Left lung (tissue), 10 donors: ENCODE data around the gene HSD11B1L. TPM values are rescaled to one million over a fixed set of nuclear protein-coding genes. Genes with fewer than 3 reads are reported as not detected.
"Not testable (repeated sequence)": the region's sequence is repeated elsewhere in the genome, so short reads cannot be mapped to it uniquely, and the experiment has no call there.

Experiments
- ATAC-seq: fragments of 200-7000 bp; cut with Tn5 transposase; one replicate; pipeline ENCODE4 v1.9.1; 2020; ENCODE audit warnings: moderate library complexity
- DNase-seq, 4 donors: peaks; one replicate each; pipeline ENCODE4 v3.0.0-alpha.2; 2013 to 2020
- H3K27ac ChIP-seq, 2 donors: fragments of 200-600 bp; sonication (generic) in 1 of 2; one replicate each; pipeline versions ENCODE4 v1.5.0 to v1.8.0; 2020 to 2021
- H3K27me3 ChIP-seq, 2 donors: fragments of 200-600 bp; sonication (generic) in 1 of 2; one replicate each; pipeline versions ENCODE4 v1.5.0 to v1.8.0; 2020 to 2021
- H3K36me3 ChIP-seq, 2 donors: fragments of 200-600 bp; sonication (generic) in 1 of 2; one replicate each; pipeline versions ENCODE4 v1.5.0 to v1.8.0; 2020 to 2021
- H3K4me1 ChIP-seq, 2 donors: fragments of 200-600 bp; one replicate each; pipeline ENCODE4 v1.8.0; 2021
- H3K4me3 ChIP-seq, 2 donors: fragments of 200-600 bp; sonication (generic) in 1 of 2; one replicate each; pipeline versions ENCODE4 v1.5.0 to v1.8.0; 2020 to 2021; ENCODE audit warnings: mild to moderate bottlenecking in 1 of 2
- H3K9me3 ChIP-seq, 2 donors: fragments of 200-600 bp; sonication (generic) in 1 of 2; one replicate each; pipeline versions ENCODE4 v1.5.0 to v1.8.0; 2020 to 2021
- intact Hi-C, 2 donors: fragments of 100-400 bp; cut with DNase I; formaldehyde crosslinking; loops; one replicate each; pipeline versions ENCODE4 v1.11.2 to v1.14.2; 2022
- polyA plus RNA-seq, 6 donors: library from polyadenylated mRNA; unstranded; fragments of 120-200 nt; gene quantifications; one replicate each; pipeline ENCODE4 v1.2.1, GENCODE V29; 2013; ENCODE audit not compliant: insufficient read length in 6 of 6
- total RNA-seq, 2 donors: library from RNA; stranded (reverse); fragmentation: NEBNext Ultra II Directional; extraction: Animal tissue kit (Norgen Biotek cat#: 25700); gene quantifications; one replicate each; pipeline ENCODE4 v1.2.1, GENCODE V29; 2021
- TF ChIP-seq, protein P1 (sequence below), 2 donors: fragments of 200-600 bp; sonication (generic) in 1 of 2; IDR thresholded peaks; one replicate each; pipeline versions ENCODE4 v1.5.0 to v1.8.0; 2021; ENCODE audit warnings: antibody characterized with exemption in 2 of 2
- donor health status: DM: no; HTN: yes; CAD: no.
- donor health status: DM: no; HTN: no; CAD: no.

The HSD11B1L gene
- total and polyA plus RNA-seq, 8 donors = 5.8 to 12.2 (median 7.9) TPM

GRCh38 chr19:5697022-5697889 is 16.4 kb downstream of the HSD11B1L start:
- Histone ChIP-seq H3K4me1 (peaks cover 0 to 11% of the 10 kb centered on the region in 2 donors), H3K36me3 (peaks cover 0 to 90% of the 10 kb centered on the region in 2 donors), H3K27ac (no peak overlapping the region), H3K9me3 (no peaks in the 10 kb centered on the region), H3K27me3 (no peaks in the 10 kb centered on the region), H3K4me3 (no peak overlapping the region)
- ATAC-seq (no peak), DNase-seq (no peak)
- intact Hi-C loops = no loop called here
- TF ChIP-seq, protein P1, sequence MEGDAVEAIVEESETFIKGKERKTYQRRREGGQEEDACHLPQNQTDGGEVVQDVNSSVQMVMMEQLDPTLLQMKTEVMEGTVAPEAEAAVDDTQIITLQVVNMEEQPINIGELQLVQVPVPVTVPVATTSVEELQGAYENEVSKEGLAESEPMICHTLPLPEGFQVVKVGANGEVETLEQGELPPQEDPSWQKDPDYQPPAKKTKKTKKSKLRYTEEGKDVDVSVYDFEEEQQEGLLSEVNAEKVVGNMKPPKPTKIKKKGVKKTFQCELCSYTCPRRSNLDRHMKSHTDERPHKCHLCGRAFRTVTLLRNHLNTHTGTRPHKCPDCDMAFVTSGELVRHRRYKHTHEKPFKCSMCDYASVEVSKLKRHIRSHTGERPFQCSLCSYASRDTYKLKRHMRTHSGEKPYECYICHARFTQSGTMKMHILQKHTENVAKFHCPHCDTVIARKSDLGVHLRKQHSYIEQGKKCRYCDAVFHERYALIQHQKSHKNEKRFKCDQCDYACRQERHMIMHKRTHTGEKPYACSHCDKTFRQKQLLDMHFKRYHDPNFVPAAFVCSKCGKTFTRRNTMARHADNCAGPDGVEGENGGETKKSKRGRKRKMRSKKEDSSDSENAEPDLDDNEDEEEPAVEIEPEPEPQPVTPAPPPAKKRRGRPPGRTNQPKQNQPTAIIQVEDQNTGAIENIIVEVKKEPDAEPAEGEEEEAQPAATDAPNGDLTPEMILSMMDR (IDR thresholded peaks at IDR 0.05) = no peak

DNA sequence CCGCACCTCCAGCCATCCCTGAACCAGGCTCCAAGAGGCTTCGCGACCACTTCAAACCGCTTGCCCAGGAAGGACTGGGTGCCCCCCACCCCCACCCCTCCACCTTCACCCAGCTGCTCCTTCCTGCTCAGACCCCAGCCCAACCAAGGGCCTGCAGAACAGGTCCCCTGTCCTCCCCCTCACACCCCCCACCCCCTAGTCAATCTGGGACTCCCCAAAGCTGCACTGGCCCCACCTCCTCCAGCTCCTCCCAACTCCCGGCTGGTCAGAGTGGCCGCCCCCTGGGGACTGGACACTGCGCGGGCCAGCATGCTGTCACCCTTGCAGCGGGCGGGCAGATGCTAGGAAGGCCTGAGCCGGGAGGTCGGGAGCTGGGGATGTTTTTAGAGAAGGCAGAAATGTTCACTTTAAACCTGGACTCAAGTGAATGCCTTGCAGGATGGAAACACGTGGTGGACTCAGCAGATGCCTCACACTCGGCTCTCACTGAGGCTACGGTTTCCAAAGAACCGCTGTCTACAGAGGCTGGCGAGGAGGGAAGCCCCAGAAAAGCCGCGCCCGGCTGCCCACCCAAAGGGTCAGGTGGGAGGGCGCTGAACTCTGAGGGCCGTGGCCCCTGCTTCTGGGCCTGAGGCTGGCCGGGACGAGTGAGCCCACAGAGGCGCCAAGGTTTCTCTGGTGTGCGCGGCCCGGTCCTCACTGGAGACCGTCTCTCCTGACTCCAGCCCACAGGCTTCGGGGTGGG is 17.2 kb downstream of the HSD11B1L start:
- H3K27me3 ChIP-seq = no peaks in the 10 kb centered on the region
- ATAC-seq = no peak
- no peak overlapping the region for H3K27ac ChIP-seq
- TF ChIP-seq, protein P1 (IDR thresholded peaks at IDR 0.05) = no peak
- peaks cover 0 to 4% of the 10 kb centered on the region in 2 donors for H3K4me1 ChIP-seq
- DNase-seq = no peak
- H3K4me3 ChIP-seq = no peak overlapping the region
- H3K9me3 ChIP-seq = no peaks in the 10 kb centered on the region
- intact Hi-C loops = no loop called here
- peaks cover 0 to 83% of the 10 kb centered on the region in 2 donors for H3K36me3 ChIP-seq

DNA sequence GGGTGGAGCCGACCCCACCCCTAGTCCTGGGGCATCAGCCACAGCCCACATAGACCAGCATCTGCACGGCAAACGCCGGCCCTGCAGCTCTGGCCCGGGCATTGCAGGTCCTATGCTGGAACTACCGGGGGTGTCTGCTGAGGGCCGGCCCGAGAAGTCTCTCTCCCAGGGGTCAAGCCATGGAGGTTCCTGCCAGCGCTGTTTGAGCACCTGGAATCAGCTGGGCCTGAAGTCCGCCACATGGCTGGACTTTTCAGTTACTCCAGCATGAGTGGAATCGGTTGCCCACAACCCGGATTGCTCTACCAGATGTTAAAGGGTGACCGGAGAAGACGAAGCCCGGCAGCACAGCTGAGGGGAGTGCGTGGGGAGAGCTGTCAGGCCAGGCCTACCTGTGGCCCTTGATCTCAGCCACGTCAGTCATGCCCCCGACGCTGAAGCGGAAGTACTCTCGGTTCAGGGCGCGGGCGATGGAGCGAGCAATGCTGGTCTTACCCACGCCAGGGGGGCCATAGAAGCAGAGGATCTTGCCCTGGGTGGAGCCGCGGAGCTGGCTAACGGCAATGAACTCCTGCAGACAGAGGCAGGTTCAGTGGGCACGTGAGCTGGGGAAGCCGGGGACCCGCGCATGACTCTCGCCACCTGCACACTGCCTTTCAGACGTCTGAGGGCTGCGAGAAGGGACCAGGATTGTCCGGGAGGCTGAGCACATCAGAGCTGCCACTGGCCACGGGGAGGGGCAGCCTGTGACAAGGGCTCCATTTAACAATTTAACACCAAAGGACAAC is 18.0 kb downstream of the HSD11B1L start:
- no peak for DNase-seq
- TF ChIP-seq, protein P1 (IDR thresholded peaks at IDR 0.05) = no peak
- no peak overlapping the region for H3K27ac ChIP-seq
- H3K4me1 ChIP-seq = no peaks in the 10 kb centered on the region
- intact Hi-C loops = no loop called here
- no peak for ATAC-seq
- no peak overlapping the region for H3K4me3 ChIP-seq
- no peaks in the 10 kb centered on the region for H3K27me3 ChIP-seq
- no peaks in the 10 kb centered on the region for H3K9me3 ChIP-seq
- H3K36me3 ChIP-seq = peaks cover 0 to 83% of the 10 kb centered on the region in 2 donors

DNA sequence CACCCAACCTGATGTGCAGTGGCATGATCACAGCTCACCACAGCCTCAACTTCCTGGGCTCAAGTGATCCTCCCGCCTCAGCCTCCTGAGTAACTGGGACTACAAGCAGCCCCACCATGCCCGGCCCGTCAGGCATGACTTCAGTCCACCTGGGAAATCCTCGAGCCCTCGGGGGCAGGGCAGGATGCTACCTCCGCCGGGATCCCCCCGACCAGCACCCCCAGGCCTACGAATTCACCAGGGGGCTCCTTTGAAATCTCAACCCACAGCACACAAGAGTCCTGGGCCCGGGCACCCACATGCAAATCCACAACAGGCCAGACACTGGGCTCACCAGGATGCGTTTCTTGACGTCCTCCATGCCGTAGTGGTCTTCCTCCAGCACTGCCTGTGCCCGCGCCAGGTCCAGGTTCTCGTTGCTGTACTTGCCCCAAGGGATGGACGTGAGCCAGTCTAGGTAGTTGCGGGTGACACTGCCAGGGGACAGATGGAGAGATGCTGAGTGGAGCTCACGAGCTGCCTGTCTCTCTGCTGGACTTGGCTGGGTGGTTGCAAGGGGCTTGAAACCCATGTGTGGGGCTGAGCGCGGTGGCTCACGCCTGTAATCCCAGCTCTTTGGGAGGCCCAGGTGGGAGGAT is 19.7 kb downstream of the HSD11B1L start:
- Histone ChIP-seq H3K27ac (no peak overlapping the region), H3K4me3 (no peak overlapping the region), H3K9me3 (no peaks in the 10 kb centered on the region), H3K36me3 (peaks cover 0 to 83% of the 10 kb centered on the region in 2 donors), H3K27me3 (no peaks in the 10 kb centered on the region), H3K4me1 (no peaks in the 10 kb centered on the region)
- TF ChIP-seq, protein P1 (IDR thresholded peaks at IDR 0.05) = no peak
- no peak for DNase-seq
- intact Hi-C loops = no loop called here
- no peak for ATAC-seq

DNA sequence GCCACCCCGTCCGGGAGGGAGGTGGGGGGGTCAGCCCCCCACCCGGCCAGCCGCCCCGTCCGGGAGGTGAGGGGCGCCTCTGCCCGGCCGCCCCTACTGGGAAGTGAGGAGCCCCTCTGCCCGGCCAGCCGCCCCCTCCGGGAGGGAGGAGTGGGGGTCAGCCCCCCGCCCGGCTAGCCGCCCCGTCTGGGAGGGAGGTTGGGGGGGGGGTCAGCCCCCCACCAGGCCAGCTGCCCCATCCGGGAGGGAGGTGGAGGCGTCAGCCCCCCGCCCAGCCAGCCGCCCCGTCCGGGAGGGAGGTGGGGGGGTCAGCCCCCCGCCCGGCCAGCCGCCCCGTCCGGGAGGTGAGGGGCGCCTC is 21.2 kb downstream of the HSD11B1L start:
- H3K4me3 ChIP-seq, intact Hi-C loops, H3K27me3 ChIP-seq, H3K27ac ChIP-seq, ATAC-seq, H3K4me1 ChIP-seq, DNase-seq, H3K9me3 ChIP-seq: not testable (repeated sequence)
- H3K36me3 ChIP-seq = peaks cover 0 to 83% of the 10 kb centered on the region in 2 donors
